NT2/D1 (cell line): Measurements from ENCODE around the gene CHD5.

Experiments used
- YY1 ChIP-seq: IDR thresholded peaks from 2 replicates; pipeline ENCODE4 v1.6.1; 2011; ENCODE audit not compliant: insufficient read length, insufficient read depth
- ZNF274 ChIP-seq: IDR thresholded peaks from 2 replicates; pipeline ENCODE4 v1.6.1; 2011; ENCODE audit warnings: mild to moderate bottlenecking, low read depth, low read length

DNA sequence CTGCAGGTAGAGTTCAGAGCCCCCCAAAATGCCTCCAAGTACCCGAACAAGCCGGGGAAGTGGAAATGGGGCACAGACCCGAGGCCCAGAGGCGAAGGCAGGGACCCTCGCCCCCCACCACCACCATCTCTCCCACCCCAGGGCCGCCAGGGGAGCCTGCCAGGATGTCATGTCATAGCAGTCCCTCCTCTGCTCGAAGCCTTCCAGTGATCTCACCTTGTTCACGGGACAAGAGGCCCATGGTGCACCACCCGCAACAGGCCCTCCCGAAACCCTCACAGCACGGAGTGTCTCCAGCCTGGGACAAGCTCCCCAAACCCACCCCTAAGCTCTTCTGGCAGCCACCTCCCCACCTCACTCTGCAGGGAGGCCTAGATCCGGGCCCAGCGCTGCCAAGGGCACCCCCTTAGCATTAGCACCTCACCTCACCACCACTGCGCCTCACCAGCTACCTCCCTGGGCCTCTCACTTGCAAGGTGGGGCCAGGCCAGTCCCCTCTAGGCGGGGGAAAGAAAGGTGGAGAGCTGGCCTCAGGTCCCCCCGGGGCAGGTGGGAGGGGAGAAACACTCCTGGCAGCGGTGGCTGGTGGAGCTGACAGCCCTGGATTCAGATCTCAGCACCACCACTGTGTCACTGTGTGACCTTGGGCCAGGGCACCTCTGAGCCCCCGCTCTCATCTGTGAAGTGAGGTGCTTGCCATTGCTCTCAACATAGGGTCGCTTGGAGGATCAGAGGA, 13.3 kb downstream of the CHD5 start:
- TF ChIP-seq ZNF274 (no peak), YY1 (no peak)
